Activated CD4-positive, CD25-positive, alpha-beta regulatory T cell (primary cell): Measurements from ENCODE around the gene SHC3.

ENCODE experiments used
- DNase-seq, 4 experiments: peaks; one replicate each; lab custom pipeline; 2025; lab: John Stamatoyannopoulos, UW

Gene SHC3

GRCh38 chr9:89052470-89053097 is 126.0 kb downstream of the SHC3 start:
- no peak for DNase-seq

DNA sequence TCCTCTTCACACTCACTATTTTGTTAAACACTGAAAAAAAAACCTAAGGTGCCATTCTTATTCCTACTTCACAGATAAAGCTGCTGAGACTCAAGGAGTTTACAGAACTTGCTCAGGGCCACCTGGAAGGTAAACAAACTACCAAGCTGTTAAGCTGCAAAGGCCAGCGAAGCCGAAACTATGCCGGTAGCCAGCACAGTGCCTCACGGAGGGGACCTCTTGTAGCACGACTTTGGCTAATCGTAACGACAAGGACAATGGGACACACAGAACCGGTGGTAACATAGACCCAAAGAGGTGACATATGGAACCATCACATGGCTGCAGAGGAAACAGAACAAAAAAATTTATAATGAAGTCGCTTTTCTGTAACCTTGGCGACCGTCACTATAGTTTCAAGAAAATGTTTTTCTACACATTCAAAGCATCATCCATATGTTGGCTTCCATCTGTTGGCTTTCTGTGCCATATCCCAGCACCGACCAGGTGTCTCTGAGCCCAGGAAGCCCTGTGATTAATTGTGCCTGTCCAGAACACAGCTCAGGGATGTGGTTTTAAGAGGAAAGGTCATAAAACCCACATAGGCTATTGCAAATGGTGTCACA is 127.1 kb downstream of the SHC3 start:
- no peak for DNase-seq

GRCh38 chr9:89049646-89050045 is 129.0 kb downstream of the SHC3 start:
- DNase-seq: no peak

- DNase-seq: no peak
Observed at GRCh38 chr9:89048616-89049015, 130.0 kb downstream of the SHC3 start.

DNA sequence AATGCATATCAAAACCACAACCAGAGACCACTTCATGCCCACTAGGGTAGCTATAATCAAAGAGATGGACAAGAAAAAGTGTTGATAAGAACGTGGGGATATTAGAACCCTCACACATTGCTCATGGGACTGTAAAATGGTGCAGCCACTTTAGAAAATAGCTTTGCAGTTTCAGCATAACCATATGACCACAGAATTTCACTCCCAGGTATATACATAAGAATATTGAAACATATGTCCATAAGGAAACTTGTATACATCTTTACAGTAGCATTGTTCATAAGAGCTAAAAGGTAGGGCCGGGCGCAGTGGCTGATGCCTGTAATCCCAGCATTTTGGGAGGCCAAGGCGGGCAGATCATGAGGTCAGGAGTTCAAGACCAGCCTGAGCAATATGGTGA is 131.0 kb downstream of the SHC3 start:
- no peak for DNase-seq

DNA sequence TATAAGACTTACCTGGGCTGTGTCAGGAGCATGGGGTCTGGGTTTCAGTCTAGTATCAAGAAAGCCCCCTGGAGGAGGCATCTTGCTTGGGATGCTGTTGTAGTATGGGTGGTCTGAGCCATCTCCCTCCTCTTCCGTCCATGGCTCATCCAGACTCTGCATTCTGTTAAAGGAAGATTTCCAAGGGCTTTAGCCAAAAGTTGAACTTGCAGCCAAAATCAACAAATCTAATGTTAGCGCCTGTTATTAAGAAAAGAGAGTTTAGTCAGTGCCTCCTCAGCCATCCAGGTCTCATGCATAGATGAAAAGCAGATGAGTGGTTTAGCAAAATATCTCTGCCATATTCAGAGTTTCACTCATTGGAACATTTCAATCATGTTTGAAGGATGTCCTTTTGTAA is 131.8 kb downstream of the SHC3 start:
- DNase-seq: no peak

- DNase-seq: no peak
Observed at GRCh38 chr9:89044881-89045280, 133.7 kb downstream of the SHC3 start.

GRCh38 chr9:89044104-89044503 is 134.5 kb downstream of the SHC3 start:
- DNase-seq: no peak

GRCh38 chr9:89042984-89043383 is 135.6 kb downstream of the SHC3 start:
- no peak for DNase-seq

DNA sequence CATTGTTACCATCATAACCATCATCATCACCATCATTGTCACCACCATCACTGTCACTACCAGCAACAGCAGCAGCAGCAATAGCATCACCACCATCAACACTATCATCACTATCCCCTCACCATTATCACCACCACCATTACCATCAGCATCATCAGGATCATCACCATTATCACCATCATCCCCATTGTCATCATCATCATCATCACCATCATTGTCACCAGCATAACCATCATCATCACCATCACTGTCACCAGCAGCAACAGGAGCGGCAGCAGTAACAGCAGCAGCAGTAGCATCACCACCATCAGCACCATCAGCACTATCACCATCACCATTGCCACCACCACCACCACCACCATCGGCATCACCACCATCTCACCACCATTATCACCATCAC is 139.0 kb downstream of the SHC3 start:
- no peak for DNase-seq

GRCh38 chr9:89039104-89039465 is 139.5 kb downstream of the SHC3 start:
- DNase-seq: no peak

DNA sequence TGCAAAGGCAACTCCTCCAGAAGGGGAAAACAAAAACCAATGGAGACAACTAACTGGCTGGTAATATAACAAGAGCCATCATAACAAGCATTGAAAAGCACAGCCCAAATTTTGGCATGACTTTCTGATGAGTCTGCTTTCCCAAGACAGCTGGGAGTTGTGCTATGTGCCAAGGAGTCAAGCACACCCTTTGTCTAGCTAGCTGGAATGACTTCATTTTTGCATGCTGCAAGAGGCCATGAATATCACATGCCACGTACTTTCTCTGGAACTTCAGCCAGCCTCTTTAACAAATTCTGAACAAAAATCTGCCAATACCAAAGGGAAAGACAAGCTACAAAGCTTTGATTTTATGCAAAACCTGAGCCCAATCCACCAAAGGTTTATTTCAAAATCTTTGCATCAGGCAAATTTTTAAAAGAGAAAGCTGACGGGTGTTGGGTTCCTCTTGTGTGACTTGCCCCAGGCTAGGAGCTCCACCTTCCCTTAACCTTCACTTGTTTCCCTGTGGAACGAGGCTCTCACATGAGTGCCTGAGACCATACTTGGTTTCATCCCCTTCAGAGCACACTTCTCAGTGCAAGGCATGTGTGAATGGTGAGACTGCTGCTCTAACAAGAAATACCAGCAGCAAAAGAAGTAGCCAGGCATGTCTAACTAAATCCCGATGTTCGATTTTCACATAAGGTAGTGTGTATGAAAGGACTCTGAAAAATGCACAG is 140.1 kb downstream of the SHC3 start:
- no peak for DNase-seq

DNA sequence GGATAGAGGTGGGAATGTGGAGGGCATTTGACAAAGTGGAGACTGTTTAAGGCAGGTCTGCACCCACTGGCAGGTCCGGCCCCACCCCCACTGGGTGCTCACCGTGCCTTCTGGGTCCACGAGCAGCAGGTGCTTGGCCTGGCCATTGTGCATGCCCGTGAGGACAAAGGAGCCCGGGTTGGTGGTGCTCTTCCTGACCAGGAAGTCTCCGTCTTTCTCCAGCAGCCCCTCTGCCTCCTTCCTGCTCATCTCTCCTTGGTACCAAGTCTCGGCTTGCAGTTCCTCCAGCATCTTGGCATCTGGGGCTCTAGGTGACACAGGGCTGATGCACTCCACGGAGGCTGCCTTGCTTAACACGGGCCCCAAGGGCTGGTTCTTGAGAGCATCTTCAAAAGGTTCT is 140.7 kb downstream of the SHC3 start:
- no peak for DNase-seq

- DNase-seq: no peak
Observed at GRCh38 chr9:89037346-89037745, 141.3 kb downstream of the SHC3 start.

- DNase-seq: no peak
Observed at GRCh38 chr9:89036891-89037290, 141.7 kb downstream of the SHC3 start.

DNA sequence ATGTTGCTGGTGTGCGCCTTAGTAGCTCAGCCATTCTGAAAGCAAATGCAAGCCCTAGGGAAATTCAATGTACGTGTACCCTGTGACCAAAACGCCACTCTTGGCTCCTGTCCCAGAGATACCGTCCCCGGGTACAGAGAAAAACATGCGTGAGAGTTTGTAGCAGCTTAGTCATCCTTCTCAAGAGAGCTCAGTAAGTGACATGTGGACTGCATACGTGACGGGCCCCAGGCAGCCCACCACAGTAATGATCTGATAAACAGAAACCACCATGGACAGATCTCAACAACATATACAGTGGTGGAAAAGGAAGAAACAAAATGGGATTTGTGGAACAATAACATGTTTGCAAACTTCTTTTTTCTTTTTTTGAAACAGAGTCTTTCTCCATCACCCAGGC is 142.2 kb downstream of the SHC3 start:
- no peak for DNase-seq

GRCh38 chr9:89032661-89033060 is 146.0 kb downstream of the SHC3 start:
- DNase-seq: no peak

DNA sequence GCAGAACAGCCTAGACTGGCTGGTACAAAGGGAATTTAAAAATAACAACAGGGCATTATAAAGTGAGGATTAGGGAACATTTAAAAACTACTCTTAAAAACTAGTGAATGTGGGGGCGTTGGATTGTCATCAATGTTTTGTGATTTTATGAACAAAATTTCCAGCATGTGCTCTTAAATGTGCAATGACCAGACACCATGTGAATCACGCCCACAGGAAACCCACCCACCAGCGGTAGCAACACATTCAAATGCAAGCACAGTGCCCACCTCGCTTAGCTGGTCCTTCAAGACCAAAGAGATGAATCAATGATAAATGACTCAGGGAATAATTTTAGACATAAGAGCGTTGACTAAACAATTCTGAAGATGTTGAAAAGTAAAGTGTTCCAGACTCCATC is 146.4 kb downstream of the SHC3 start:
- DNase-seq: no peak

DNA sequence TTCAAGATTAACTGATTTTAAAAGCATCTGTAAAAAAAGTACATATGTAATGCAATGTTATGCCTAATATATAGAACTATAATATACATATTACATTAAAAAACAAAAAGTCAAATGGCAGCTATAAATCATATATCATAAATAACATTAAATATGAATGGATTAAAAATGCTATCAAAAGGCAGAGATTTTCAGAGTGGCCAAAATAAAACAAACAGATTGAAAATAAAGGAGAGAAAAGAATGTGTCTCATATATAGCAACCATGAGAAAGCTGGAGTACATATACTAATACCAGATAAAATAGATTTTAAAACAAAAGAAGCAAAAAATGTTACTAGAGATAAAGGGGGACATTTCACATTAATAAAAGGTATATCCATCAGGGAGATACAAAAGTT is 148.8 kb downstream of the SHC3 start:
- DNase-seq: no peak

GRCh38 chr9:89026876-89027275 is 151.7 kb downstream of the SHC3 start:
- no peak for DNase-seq

- no peak for DNase-seq
Observed at GRCh38 chr9:89025553-89025952, 153.1 kb downstream of the SHC3 start.

- DNase-seq: no peak
Observed at GRCh38 chr9:89024727-89025126, 153.9 kb downstream of the SHC3 start.

- DNase-seq: no peak
Observed at GRCh38 chr9:89023740-89024139, 154.9 kb downstream of the SHC3 start.

- DNase-seq: no peak
Observed at GRCh38 chr9:89022902-89023301, 155.7 kb downstream of the SHC3 start.
